HG03378 (cell line): ENCODE results near the gene APOL6.
"Not testable (repeated sequence)": the region's sequence is repeated elsewhere in the genome, so short reads cannot be mapped to it uniquely, and the experiment has no call there.

Experiments
- ATAC-seq: cut with Tn5 transposase; IDR thresholded peaks from one replicate; pipeline ENCODE4 v1.9.1; 2021; ENCODE audit warnings: mild to moderate bottlenecking, moderate library complexity; ENCODE audit not compliant: unreplicated experiment

The APOL6 gene

DNA sequence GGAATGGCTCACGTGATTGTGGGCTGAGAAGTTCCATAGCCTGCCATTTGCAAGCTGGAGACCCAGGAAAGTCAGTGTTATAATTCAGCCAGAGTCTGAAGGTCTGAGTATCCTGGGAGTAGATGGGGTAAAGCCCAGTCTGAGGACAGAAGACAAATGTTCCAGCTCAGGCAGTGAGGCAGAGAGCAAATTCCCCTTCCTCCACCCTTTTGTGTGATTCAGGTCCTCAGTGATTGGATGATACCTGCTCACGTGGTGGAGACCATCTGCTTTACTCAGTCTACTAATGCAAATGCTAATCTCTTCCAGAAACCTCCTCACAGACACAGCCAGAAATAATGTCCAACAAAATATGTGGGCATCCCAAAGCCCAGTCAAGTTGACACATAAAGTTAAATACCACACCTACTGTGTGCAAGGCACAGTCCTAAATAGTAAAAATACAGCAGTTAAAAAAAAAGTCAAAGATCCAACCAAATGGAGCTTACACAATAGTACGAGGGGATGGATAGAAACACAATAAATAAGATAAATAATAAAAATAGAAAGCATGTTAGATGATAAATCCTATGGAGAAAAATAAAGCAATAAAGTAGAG, 13.2 kb upstream of the APOL6 start:
- ATAC-seq: no peak

DNA sequence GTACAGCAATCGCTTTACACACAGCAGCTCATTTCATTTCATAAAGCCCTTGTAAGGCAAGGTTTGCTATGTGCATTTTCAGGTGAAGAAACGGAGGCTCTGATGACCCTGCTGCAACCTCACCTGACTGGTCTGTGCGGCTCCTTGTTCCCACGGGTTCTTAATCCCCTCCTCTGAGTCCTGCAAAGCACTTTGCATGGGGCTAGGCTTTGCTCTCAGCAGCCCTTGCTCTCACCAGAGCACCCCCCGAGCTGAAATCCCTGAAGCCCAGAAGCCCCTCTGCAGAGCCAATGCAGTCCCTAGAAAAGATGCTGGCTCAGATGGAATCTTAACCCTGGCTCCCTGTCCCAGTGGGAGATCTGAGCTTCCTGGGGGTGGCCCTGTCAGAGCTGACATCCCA, 11.0 kb upstream of the APOL6 start:
- ATAC-seq: no peak

DNA sequence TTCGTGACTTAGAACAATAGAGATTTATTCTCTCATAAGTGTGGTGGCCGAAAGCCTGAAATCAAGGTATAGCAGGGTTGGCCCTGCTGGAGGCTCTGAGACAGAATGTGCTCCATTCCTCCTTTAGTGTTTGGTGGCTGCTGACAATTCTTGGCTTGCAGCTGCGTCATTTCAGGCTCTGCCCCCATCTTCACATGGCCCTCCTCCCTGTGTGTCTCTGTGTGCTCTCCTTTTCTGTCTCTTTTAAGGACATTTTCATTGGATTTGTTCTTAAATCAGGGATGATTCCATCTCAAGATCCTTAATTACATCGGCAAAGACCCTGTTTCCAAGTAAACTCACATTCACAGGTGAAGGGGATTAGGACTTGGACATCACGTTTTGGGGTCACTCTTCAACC, 10.2 kb upstream of the APOL6 start:
- no peak for ATAC-seq

DNA sequence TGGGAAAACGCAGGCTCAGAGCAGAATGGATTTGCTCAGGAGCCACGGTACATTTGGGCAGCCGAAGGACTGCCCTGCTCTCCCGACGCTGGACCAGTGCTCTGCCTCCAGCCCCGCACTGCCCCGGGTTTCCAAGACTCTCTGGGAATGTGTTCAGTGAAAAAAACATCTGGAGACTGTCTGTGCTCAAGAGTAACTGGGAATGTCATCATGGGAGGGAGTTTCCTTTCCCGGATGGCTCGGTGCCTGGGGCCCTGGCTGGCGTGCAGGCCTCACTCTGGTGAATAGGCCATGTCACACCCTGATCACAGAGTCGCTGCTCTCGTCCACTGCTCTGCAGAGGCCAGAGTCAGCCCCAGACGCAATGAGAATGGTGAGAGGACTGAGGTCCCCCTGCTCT, 9.8 kb upstream of the APOL6 start:
- no peak for ATAC-seq

DNA sequence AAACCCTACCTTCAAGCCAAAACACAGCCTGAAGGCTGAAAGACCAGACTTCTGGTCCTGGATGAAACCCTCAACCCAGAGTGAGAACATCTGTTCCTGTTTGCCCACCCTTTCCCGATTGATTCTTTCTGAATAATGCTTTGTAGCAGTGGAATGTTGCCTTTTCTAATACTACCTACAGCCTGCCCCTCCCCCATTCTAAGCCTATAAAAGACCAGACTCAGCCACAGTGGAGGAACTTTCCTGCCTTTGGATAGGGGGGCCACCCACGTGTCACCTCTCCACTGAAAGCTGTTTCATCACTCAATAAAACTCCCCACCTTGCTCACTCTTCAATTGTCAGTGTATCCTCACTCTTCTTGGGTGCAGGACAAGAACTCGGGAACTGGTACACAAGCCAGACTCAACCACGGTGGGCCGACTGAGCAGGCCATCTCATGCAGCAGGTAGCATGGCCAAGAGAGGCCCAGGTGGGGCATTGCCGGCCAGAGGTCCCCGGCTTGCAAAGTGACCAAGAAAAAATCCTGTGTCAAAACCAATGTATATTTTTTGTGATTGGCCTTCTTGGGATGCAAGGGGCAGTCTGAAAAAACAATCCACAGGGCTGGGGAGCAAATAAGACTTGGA, 6.6 kb upstream of the APOL6 start:
- ATAC-seq: no peak

DNA sequence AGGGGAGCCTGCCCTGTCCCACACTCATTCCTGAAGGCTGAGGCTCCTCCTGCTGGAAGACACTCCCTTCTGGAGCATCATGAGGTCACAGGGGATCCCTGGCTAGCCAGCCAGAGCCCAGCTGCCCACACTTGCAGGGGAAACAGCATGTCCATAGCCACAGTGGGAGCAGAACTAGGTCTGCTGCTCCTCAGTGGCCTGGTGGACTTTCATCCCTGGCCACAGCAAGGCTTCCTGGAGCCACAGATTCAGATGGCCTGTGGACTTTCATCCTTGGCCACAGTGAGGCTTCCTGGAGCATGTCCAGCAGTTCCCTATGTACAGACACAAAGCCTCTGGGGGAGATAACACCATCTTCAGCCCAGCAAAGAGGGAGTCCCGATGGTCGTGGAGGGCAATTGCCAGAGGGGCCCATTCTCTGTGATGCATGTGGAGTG, 5.9 kb upstream of the APOL6 start:
- ATAC-seq: no peak

DNA sequence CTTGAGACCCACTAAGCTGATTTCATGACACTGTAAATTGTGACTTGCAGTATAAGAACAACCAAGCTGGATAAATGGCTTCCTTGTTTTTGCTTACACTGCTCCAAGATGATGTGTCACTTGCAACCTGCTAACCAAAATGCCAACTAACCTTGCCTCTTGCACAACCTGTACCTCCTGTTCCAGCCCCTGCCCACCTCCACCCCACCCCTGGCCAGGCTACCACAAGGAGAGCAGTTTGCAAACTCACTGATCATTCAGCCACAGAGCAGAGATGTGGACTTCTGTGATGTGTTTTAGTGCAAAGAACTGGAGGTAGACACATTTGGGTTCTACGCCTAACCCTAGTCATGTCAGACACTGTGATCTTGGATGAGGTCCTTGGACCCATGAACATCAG, 4.3 kb upstream of the APOL6 start:
- ATAC-seq: no peak

DNA sequence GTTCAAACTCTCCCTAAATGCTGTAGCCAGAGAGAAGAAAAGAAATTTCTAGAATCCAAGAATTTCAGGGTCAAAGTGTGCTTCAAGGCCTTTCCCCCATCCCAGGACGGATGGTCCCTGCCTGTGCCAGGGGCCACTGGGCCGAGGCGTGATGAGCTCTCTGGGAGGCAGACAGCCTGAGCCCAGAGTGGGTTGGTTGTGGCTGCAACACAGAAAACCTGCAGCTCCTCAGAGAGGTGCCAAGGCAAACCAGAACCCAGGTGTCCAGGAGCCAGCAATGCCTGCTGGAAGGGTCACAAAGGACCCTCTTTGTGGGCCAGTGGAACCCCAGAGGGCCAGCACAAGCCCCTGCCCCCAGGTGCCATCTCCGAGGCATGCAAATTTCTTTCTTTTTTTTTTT, 2.6 kb upstream of the APOL6 start:
- no peak for ATAC-seq

DNA sequence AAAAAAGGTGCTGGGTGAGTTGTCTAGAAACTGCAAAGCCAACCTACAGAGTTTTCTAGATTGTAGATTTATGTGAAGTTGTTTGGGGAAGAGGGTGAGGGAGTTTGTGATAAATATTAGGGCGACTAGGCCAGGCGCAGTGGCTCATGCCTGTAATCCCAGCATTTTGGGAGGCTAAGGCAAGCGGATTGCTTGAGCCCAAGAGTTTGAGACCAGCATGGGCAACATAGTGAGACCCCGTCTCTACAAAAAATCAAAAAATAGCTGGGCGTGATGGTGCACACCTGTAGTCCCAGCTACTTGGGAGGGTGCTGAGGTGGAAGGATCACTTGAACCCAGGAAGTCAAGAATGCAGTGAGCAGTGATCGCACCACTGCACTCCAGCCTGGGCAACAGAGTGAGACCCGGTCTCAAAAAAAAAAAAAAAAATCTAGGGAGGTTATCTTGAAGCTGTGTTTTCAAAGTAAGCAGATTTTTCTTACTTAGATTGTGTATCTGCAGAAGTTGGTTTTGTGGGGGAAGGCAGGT, 844 bp downstream of the APOL6 start:
- no peak for ATAC-seq

DNA sequence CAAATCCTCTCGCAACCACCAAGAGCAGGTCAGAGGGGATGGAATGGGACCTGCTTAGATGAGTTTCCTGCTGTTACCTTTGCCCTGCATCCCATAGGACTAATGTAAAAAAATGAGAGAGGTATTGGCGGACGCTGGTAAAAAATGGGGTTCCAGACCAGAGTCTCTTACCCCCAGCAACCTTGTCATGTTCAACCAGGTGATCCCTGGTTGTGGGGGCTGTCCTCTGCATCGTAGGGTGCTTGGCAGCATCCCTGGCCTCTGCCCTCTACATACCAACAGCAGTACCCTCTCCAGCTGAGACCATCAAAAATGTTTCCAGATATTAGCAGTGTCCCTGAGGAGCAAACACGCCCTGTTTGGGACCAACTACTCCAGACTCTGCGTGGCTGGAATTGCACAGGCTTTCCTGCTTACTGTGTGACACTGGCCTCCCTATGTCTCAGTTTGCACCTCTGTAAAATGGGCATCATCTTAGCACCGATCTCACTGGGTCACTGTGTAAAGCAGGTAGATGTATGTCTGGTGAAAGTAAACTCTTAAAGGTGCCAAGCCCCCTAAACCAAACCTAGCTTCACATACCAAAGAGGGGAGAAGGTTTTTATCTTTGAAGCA, 1.5 kb downstream of the APOL6 start:
- ATAC-seq: no peak

DNA sequence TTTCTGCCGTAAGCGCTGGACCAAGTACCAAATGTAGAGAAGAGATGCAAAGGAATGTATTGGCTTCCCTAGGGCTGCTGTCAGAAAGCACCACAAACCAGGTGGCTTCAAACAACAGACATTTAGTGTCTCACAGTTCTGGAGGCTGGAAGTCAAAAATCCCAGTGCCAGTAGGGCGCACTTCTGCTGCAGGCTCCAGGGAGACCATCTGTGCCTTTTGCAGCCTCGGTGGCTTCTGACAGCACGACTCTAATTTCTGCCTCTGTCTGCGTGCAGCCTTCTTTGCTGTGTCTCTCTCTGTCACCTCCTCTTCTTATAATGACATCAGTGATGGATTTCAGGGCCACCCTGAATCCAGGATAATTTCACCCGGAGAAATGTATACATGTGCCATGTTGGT, 2.8 kb downstream of the APOL6 start:
- no peak for ATAC-seq

DNA sequence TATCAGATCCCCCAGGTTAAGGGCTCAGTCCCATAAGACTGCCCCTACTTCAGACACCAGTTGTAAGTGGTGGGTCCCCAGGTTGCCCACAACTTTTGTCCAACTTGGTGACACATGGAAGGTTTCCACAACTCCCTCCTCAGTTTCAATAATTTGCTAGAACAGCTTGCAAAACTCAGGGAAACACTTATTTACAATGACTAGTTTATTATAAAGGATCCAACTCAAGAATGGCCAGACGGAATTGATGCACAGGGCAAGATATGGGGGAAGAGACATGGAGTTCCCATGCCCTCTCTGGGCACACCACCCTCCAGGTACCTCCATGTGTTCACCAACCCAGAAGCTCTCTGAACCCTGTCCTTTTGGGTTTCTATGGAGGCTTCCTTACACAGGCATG, 5.6 kb downstream of the APOL6 start:
- no peak for ATAC-seq

DNA sequence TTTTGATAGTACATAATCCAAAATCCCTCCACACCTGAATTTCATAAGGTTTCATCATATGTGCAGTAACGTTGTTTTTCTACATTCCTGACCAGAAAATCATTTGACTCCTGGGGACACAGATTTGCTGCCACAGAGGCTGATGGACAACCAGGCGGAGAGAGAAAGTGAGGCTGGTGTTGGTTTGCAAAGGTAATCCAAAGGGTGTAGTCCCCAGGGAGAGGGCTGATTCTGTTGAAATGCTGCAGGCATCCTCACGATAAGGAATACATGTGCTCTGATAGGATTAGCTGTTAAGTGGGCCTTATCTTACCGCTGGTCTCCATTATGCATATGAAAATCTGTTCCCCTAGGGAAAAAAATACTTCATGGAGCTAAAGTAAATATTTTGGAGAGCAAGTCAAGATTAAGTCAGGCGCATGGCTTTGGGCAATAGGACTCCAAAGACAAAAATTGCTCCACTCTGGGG, 8.1 kb downstream of the APOL6 start:
- ATAC-seq: no peak

DNA sequence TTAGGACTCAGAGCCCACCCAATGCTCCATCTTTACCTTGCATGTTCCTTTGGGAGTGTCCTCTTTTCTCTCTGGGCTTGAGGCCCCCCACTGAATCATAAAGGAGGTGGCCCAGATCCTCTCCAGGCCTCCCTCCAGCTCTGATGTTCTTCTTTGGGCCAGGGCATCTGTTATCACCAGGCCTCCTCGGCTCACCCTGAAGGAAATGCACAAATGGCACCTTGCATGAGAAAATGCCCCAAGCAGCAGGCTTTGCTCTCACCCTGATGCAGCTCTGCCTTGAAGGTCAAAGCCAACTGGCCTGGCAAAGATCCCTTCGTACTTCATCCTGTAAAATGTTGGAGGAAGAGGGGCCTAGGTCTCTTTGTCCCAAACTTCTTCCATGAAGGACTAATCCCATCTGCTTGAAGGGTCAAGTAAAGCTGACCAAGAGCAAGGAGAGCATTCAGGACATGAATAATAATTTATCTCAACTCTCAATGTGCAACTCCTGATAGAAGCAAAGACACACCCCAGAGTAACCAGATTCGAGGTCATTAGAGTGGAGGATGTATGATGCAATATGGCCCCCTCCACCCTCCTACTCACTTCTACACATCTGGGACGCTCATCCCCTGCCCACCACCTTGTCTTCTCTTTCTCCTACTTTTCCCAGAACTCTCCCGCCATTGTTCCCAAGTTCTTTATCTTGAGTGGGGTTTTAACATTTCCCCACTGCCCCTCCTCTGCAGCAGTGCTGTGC, 9.5 kb downstream of the APOL6 start:
- no peak for ATAC-seq

DNA sequence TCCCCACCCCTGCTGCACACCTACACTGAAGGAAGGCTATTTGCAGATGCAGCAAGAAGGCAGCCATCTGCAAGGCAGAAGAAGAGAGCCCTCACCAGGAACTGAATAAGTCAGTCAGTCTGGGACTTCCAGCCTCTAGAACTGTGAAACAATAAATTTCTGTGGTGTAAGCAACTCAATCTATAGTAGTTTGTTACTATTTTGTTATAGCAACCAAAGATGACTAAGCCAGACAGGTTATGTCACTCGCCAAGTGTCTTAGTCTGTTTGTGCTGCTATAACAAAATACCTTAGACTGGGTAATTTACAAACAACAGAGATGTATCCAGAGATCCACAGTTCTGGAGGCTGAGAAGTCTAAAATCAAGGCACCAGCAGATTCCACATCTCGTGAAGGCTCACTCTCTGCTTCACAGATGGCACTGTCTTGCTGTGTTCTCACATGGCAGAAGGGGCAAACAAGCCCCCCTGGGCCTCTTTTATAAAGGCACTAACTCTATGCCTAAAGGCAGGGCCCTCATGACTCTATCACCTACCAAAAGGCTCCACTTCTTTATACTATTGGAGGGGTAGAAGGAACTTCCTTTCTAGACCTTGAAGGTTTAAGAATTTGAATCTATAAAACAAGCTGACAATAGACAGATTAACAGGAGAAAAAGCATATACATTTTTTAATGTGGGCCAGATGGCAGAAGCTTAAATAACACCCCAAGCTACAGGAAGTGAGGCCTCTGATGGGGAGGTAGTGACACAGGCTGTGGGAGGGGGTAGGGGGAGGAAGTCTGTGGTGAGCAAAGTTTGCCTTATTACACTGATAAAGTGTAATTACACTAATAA, 12.3 kb downstream of the APOL6 start:
- no peak for ATAC-seq

DNA sequence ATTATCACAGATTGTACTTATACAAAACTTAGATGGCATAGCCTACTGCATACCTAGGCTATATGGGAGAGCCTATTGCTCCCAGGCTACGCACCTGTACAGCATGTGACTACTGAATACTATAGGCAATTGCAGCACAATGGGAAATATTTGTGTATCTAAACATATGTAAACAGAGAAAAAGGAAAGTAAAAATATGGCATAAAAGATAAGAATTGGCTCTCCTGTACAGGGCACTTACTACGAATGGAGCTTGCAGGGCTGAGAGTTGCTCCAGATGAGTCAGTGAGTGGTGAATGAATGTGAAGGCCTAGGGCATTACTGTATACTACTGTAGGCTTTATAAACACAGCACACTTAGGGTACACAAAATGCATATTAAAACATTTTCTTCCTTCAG, 13.2 kb downstream of the APOL6 start:
- ATAC-seq: no peak

DNA sequence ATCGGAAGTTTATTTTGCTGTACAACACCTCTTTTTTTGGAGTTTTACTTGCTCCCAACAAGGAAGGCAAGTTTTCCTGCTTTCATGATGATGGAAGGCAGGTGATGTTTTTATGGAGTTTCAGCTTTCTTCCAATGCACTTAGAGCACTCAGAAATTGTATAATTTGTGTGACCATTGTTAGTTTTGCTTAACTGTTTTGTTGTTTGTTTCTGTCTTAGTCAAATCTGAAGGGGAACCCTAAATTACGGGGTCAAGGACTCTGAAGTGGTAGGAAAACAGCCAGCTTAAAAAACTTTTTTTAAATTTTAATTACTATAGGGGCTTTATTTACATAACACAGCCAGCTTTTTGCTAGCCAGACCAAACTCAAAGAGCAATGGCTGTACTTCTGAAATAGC, 14.7 kb downstream of the APOL6 start:
- no peak for ATAC-seq

DNA sequence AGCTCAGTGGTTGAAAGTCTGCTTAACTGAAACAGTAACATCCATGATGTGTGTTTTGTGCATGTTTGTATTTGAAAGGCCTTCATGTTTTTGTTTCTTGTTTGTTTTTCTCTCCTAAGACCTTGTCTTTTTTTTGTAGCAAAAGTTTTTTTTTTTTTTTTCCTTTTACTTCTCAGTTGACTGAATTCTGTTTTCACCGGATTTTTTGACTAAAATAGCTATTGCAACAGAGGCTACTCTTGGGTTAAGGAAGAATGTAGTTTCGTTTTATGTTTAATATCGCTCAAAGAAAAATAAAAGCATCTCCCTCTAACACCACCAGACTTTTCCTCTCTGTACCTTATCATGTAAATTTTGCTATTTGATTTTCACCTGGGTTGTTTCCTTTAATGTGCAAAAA, 15.1 kb downstream of the APOL6 start:
- ATAC-seq: no peak

DNA sequence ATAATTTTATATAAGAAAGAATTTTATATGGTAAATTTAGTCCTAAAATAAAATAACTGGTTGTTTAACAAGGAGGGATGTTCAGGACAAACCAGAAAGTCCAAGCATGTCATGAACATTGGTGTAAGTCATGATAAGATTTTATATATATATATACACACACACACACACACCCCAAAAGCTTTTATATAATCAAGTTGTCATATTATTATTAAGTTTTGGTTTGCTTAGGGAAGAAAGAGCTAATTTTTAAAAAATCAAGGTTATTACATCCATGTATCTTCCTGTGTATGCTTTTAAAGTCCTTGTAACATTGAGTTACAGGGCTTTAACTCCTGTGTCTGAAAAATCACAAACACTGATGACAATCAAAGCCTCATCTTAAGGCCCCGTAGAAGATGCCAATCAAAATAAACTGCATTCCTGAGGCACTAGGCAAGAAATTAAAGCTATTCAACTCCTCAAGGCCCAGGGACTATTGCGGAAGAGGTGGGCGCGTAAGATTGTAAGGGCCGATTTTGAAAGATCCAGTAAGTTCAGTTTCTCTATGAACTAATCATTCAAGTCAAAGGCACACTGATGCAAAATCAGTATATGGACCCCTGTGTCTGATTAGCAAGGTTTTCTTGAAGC, 16.8 kb downstream of the APOL6 start:
- no peak for ATAC-seq

DNA sequence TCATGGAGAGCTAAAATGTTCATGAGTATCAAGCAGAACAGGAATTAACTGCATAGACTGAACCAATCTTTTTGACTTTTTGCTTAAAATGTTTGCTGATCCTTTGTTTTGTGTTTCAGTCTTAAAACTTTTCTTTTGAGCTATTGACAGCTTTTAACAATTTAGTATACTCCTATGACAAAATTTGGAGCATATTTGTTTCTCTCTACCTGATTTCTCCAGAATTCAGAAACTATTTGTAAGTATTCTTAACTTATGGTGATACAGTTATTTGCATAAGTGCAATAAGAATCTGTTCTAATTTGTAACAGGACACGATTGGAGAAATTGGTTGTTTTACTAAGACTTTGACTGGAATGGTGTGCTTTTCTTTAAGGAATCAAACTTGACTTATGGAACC, 18.5 kb downstream of the APOL6 start:
- ATAC-seq: not testable (repeated sequence)
